ENCODE results near the gene CDK13.

CDK13 gene

GRCh38 chr7:40008223-40008815 is 58.3 kb downstream of the CDK13 start:
- no peaks in the 10 kb centered on the region for H3K9me3 ChIP-seq (ENCODE audit: control extremely low read depth in 1 of 5, control insufficient read depth in 4 of 5, insufficient read depth in 2 of 5, low read depth in 1 of 5, low read length in 4 of 5)
- H3K4me3 ChIP-seq (ENCODE audit: control insufficient read depth in 1 of 7, extremely low read depth in 1 of 7, insufficient read depth in 4 of 7, low read depth in 2 of 7, low read length in 6 of 7), result no peak overlapping the region
- H3K27ac ChIP-seq (ENCODE audit: insufficient read depth in 1 of 2, low read depth in 1 of 2, low read length in 2 of 2, poor library complexity in 1 of 2, severe bottlenecking in 2 of 2), result no peak overlapping the region
- H3K36me3 ChIP-seq (ENCODE audit: control insufficient read depth in 4 of 4, insufficient read depth in 4 of 4, low read length in 3 of 4), result peaks cover 2 to 36% (median 13%) of the 10 kb centered on the region in 4 experiments
- no CpG with 5 or more reads among the region's 2 CpGs for WGBS (ENCODE audit: insufficient coverage)
- no peak for DNase-seq
- H3K27me3 ChIP-seq (replicated peaks in 2 of 5; ENCODE audit: control insufficient read depth in 4 of 5, insufficient read depth in 5 of 5, low read length in 4 of 5), result no peaks in the 10 kb centered on the region
- H3K4me1 ChIP-seq (ENCODE audit: control extremely low read depth in 1 of 4, control insufficient read depth in 4 of 4, insufficient read depth in 4 of 4, low read length in 3 of 4), result no peaks in the 10 kb centered on the region
- CTCF ChIA-PET, result interaction anchor here (1.4 kb wide), 1 partner anchor 112 kb away, joined by 3 read pairs; no protein-coding TSS in a partner anchor
- POLR2A ChIA-PET, result no interaction called here

GRCh38 chr7:40009301-40009700 is 59.2 kb downstream of the CDK13 start:
- H3K4me1 ChIP-seq (ENCODE audit: control extremely low read depth in 1 of 4, control insufficient read depth in 4 of 4, insufficient read depth in 4 of 4, low read length in 3 of 4), result no peaks in the 10 kb centered on the region
- no peak overlapping the region for H3K27ac ChIP-seq (ENCODE audit: insufficient read depth in 1 of 2, low read depth in 1 of 2, low read length in 2 of 2, poor library complexity in 1 of 2, severe bottlenecking in 2 of 2)
- no peak overlapping the region for H3K4me3 ChIP-seq (ENCODE audit: control insufficient read depth in 1 of 7, extremely low read depth in 1 of 7, insufficient read depth in 4 of 7, low read depth in 2 of 7, low read length in 6 of 7)
- no CpG with 5 or more reads among the region's 1 CpG for WGBS (ENCODE audit: insufficient coverage)
- no peak for DNase-seq
- H3K9me3 ChIP-seq (ENCODE audit: control extremely low read depth in 1 of 5, control insufficient read depth in 4 of 5, insufficient read depth in 2 of 5, low read depth in 1 of 5, low read length in 4 of 5), result no peaks in the 10 kb centered on the region
- no peaks in the 10 kb centered on the region for H3K27me3 ChIP-seq (replicated peaks in 2 of 5; ENCODE audit: control insufficient read depth in 4 of 5, insufficient read depth in 5 of 5, low read length in 4 of 5)
- CTCF ChIA-PET, result no interaction called here
- H3K36me3 ChIP-seq (ENCODE audit: control insufficient read depth in 4 of 4, insufficient read depth in 4 of 4, low read length in 3 of 4), result peaks cover 0 to 36% (median 9%) of the 10 kb centered on the region in 4 experiments
- POLR2A ChIA-PET, result no interaction called here

- WGBS (ENCODE audit: insufficient coverage), result 100% methylated on average over 3 of the region's 4 CpGs
- ChIA-PET POLR2A (interaction anchor here (0.7 kb wide), 1 partner anchor 218 kb away, joined by 3 read pairs; no protein-coding TSS in a partner anchor), CTCF (interaction anchor here (1.2 kb wide), 1 partner anchor 59 kb away, joined by 3 read pairs; no protein-coding TSS in a partner anchor)
- H3K27me3 ChIP-seq (replicated peaks in 2 of 5; ENCODE audit: control insufficient read depth in 4 of 5, insufficient read depth in 5 of 5, low read length in 4 of 5), result no peaks in the 10 kb centered on the region
- DNase-seq, result no peak
- peaks cover 0 to 11% (median 6%) of the 10 kb centered on the region in 4 experiments for H3K4me1 ChIP-seq (ENCODE audit: control extremely low read depth in 1 of 4, control insufficient read depth in 4 of 4, insufficient read depth in 4 of 4, low read length in 3 of 4)
- no peaks in the 10 kb centered on the region for H3K9me3 ChIP-seq (ENCODE audit: control extremely low read depth in 1 of 5, control insufficient read depth in 4 of 5, insufficient read depth in 2 of 5, low read depth in 1 of 5, low read length in 4 of 5)
- no peak overlapping the region for H3K27ac ChIP-seq (ENCODE audit: insufficient read depth in 1 of 2, low read depth in 1 of 2, low read length in 2 of 2, poor library complexity in 1 of 2, severe bottlenecking in 2 of 2)
- peaks cover 0 to 29% (median 9%) of the 10 kb centered on the region in 4 experiments for H3K36me3 ChIP-seq (ENCODE audit: control insufficient read depth in 4 of 4, insufficient read depth in 4 of 4, low read length in 3 of 4)
- no peak overlapping the region for H3K4me3 ChIP-seq (ENCODE audit: control insufficient read depth in 1 of 7, extremely low read depth in 1 of 7, insufficient read depth in 4 of 7, low read depth in 2 of 7, low read length in 6 of 7)
Measured at GRCh38 chr7:40014376-40014775, 64.3 kb downstream of the CDK13 start.

- Histone ChIP-seq H3K36me3 (ENCODE audit: control insufficient read depth in 4 of 4, insufficient read depth in 4 of 4, low read length in 3 of 4) (peaks cover 0 to 20% (median 11%) of the 10 kb centered on the region in 4 experiments), H3K27ac (ENCODE audit: insufficient read depth in 1 of 2, low read depth in 1 of 2, low read length in 2 of 2, poor library complexity in 1 of 2, severe bottlenecking in 2 of 2) (peak overlapping the region in 1 of 2 experiments; percentile 31), H3K4me1 (ENCODE audit: control extremely low read depth in 1 of 4, control insufficient read depth in 4 of 4, insufficient read depth in 4 of 4, low read length in 3 of 4) (peaks cover 0 to 11% (median 6%) of the 10 kb centered on the region in 4 experiments), H3K9me3 (ENCODE audit: control extremely low read depth in 1 of 5, control insufficient read depth in 4 of 5, insufficient read depth in 2 of 5, low read depth in 1 of 5, low read length in 4 of 5) (no peaks in the 10 kb centered on the region), H3K4me3 (ENCODE audit: control insufficient read depth in 1 of 7, extremely low read depth in 1 of 7, insufficient read depth in 4 of 7, low read depth in 2 of 7, low read length in 6 of 7) (peak overlapping the region in 2 of 7 experiments; percentile 21 to 58), H3K27me3 (replicated peaks in 2 of 5; ENCODE audit: control insufficient read depth in 4 of 5, insufficient read depth in 5 of 5, low read length in 4 of 5) (no peaks in the 10 kb centered on the region)
- peak; percentile 31 to 77 (median 69) for DNase-seq
- WGBS (ENCODE audit: insufficient coverage), result 0% methylated on average over 3 of the region's 4 CpGs
- ChIA-PET CTCF (interaction anchor here (0.7 kb wide), 1 partner anchor 25 kb away, joined by 3 read pairs; no protein-coding TSS in a partner anchor), POLR2A (interaction anchor here (1.0 to 1.6 kb wide), 2 partner anchors 64 to 66 kb away, joined by 3 to 6 read pairs; partner anchors contain the start of gene CDK13)
Measured at GRCh38 chr7:40015790-40016296, 65.8 kb downstream of the CDK13 start.

GRCh38 chr7:40019558-40019957 is 69.5 kb downstream of the CDK13 start:
- ChIA-PET POLR2A (no interaction called here), CTCF (interaction anchor here (1.0 to 1.5 kb wide), 3 partner anchors 21 to 70 kb away, joined by 3 read pairs; partner anchors contain the start of gene CDK13)
- no peak for DNase-seq
- H3K27ac ChIP-seq (ENCODE audit: insufficient read depth in 1 of 2, low read depth in 1 of 2, low read length in 2 of 2, poor library complexity in 1 of 2, severe bottlenecking in 2 of 2), result no peak overlapping the region
- H3K4me1 ChIP-seq (ENCODE audit: control extremely low read depth in 1 of 4, control insufficient read depth in 4 of 4, insufficient read depth in 4 of 4, low read length in 3 of 4), result peaks cover 0 to 15% (median 9%) of the 10 kb centered on the region in 4 experiments
- 91% methylated on average over 3 of the region's 4 CpGs for WGBS (ENCODE audit: insufficient coverage)
- H3K4me3 ChIP-seq (ENCODE audit: control insufficient read depth in 1 of 7, extremely low read depth in 1 of 7, insufficient read depth in 4 of 7, low read depth in 2 of 7, low read length in 6 of 7), result no peak overlapping the region
- H3K36me3 ChIP-seq (ENCODE audit: control insufficient read depth in 4 of 4, insufficient read depth in 4 of 4, low read length in 3 of 4), result peaks cover 0 to 14% (median 10%) of the 10 kb centered on the region in 4 experiments
- no peaks in the 10 kb centered on the region for H3K27me3 ChIP-seq (replicated peaks in 2 of 5; ENCODE audit: control insufficient read depth in 4 of 5, insufficient read depth in 5 of 5, low read length in 4 of 5)
- no peaks in the 10 kb centered on the region for H3K9me3 ChIP-seq (ENCODE audit: control extremely low read depth in 1 of 5, control insufficient read depth in 4 of 5, insufficient read depth in 2 of 5, low read depth in 1 of 5, low read length in 4 of 5)

- Histone ChIP-seq H3K27me3 (replicated peaks in 2 of 5; ENCODE audit: control insufficient read depth in 4 of 5, insufficient read depth in 5 of 5, low read length in 4 of 5) (no peaks in the 10 kb centered on the region), H3K27ac (ENCODE audit: insufficient read depth in 1 of 2, low read depth in 1 of 2, low read length in 2 of 2, poor library complexity in 1 of 2, severe bottlenecking in 2 of 2) (no peak overlapping the region), H3K9me3 (ENCODE audit: control extremely low read depth in 1 of 5, control insufficient read depth in 4 of 5, insufficient read depth in 2 of 5, low read depth in 1 of 5, low read length in 4 of 5) (no peaks in the 10 kb centered on the region), H3K4me1 (ENCODE audit: control extremely low read depth in 1 of 4, control insufficient read depth in 4 of 4, insufficient read depth in 4 of 4, low read length in 3 of 4) (peaks cover 0 to 6% (median 2%) of the 10 kb centered on the region in 4 experiments), H3K4me3 (ENCODE audit: control insufficient read depth in 1 of 7, extremely low read depth in 1 of 7, insufficient read depth in 4 of 7, low read depth in 2 of 7, low read length in 6 of 7) (no peak overlapping the region), H3K36me3 (ENCODE audit: control insufficient read depth in 4 of 4, insufficient read depth in 4 of 4, low read length in 3 of 4) (peaks cover 4 to 17% (median 13%) of the 10 kb centered on the region in 4 experiments)
- POLR2A ChIA-PET, result no interaction called here
- WGBS (ENCODE audit: insufficient coverage), result 0% methylated on average over 1 of the region's 5 CpGs
- CTCF ChIA-PET, result no interaction called here
- peak in 2 of 3 donors; percentile 17 to 43 for DNase-seq
Measured at GRCh38 chr7:40024048-40024447, 74.0 kb downstream of the CDK13 start.

GRCh38 chr7:40024841-40025240 is 74.8 kb downstream of the CDK13 start:
- 100% methylated on average over 3 of the region's 3 CpGs for WGBS (ENCODE audit: insufficient coverage)
- Histone ChIP-seq H3K27me3 (replicated peaks in 2 of 5; ENCODE audit: control insufficient read depth in 4 of 5, insufficient read depth in 5 of 5, low read length in 4 of 5) (no peaks in the 10 kb centered on the region), H3K4me1 (ENCODE audit: control extremely low read depth in 1 of 4, control insufficient read depth in 4 of 4, insufficient read depth in 4 of 4, low read length in 3 of 4) (peaks cover 0 to 6% (median 2%) of the 10 kb centered on the region in 4 experiments), H3K27ac (ENCODE audit: insufficient read depth in 1 of 2, low read depth in 1 of 2, low read length in 2 of 2, poor library complexity in 1 of 2, severe bottlenecking in 2 of 2) (no peak overlapping the region), H3K4me3 (ENCODE audit: control insufficient read depth in 1 of 7, extremely low read depth in 1 of 7, insufficient read depth in 4 of 7, low read depth in 2 of 7, low read length in 6 of 7) (no peak overlapping the region), H3K36me3 (ENCODE audit: control insufficient read depth in 4 of 4, insufficient read depth in 4 of 4, low read length in 3 of 4) (peaks cover 4 to 15% (median 7%) of the 10 kb centered on the region in 4 experiments), H3K9me3 (ENCODE audit: control extremely low read depth in 1 of 5, control insufficient read depth in 4 of 5, insufficient read depth in 2 of 5, low read depth in 1 of 5, low read length in 4 of 5) (no peaks in the 10 kb centered on the region)
- POLR2A ChIA-PET, result no interaction called here
- CTCF ChIA-PET, result interaction anchor here (1.0 kb wide), 1 partner anchor 25 kb away, joined by 3 read pairs; no protein-coding TSS in a partner anchor
- no peak for DNase-seq
